Forelimb muscle (tissue), 1 donor: ENCODE data around the gene FLYWCH1. TPM values are rescaled to one million over a fixed set of nuclear protein-coding genes. Genes with fewer than 3 reads are reported as not detected.
A peak's percentile ranks its signal among the peaks of the same experiment; 100 is the strongest.
"Not testable (repeated sequence)": the region's sequence is repeated elsewhere in the genome, so short reads cannot be mapped to it uniquely, and the experiment has no call there.

ENCODE experiments used
- DNase-seq: peaks from one replicate; pipeline ENCODE4 v3.0.0-alpha.2; 2013; ENCODE audit warnings: low read depth
- polyA plus RNA-seq: library from polyadenylated mRNA; unstranded; fragments of 120-200 nt; gene quantifications from one replicate; pipeline ENCODE4 v1.2.1, GENCODE V29; 2013; ENCODE audit not compliant: insufficient read length

Gene FLYWCH1
- polyA plus RNA-seq, 1 donor: 24.9 TPM

DNA sequence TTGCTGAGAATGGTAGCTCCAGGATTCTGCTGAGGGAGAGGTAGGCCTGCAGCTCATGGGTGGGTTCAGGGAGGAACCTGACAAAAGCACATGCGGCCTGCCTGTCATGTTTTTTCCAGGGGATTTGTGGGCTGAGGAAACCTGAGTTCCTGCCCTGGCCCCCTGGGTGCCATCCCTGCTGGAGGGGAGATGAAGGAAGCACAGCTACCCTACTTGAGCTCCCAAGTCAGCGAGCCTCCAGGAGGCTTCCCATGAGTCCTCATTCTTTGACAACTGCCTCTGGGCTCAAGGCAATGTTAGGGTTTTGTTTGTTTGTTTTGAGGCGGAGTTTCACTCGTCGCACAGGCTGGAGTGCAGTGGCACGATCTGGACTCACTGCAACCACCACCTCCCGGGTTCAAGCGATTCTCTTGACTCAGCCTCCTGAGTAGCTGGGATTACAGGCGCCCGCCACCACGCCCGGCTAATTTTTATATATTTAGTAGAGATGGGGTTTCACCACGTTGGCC, 12.1 kb upstream of the FLYWCH1 start:
- DNase-seq: no peak

DNA sequence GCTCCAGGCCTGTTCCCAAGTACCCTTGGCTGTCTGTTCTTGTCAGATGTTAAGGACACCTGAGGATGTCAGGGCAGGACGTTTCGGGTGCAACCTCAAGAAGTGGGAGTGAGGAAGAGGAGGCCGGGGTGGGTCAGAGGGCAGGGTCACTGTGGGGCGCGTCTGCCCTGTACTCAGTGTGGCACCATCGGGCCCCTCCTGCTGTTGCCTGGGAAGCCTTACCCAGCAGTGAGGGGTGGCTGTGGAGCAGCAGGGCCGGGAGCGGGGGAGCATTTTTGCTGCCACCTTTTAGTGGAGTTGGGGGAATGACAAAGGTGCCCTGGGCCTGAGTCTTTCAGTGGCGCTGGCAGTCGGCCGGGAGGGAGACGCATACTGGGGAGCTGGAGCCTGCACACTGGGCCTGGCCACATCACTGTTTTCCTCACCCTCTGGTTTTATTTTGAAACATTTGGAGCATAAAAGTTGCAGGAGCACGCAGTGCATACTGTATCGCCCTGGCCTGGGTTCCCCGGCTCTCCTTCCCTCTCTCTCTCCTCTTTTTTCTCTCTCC, 11.1 kb upstream of the FLYWCH1 start:
- DNase-seq: no peak

DNA sequence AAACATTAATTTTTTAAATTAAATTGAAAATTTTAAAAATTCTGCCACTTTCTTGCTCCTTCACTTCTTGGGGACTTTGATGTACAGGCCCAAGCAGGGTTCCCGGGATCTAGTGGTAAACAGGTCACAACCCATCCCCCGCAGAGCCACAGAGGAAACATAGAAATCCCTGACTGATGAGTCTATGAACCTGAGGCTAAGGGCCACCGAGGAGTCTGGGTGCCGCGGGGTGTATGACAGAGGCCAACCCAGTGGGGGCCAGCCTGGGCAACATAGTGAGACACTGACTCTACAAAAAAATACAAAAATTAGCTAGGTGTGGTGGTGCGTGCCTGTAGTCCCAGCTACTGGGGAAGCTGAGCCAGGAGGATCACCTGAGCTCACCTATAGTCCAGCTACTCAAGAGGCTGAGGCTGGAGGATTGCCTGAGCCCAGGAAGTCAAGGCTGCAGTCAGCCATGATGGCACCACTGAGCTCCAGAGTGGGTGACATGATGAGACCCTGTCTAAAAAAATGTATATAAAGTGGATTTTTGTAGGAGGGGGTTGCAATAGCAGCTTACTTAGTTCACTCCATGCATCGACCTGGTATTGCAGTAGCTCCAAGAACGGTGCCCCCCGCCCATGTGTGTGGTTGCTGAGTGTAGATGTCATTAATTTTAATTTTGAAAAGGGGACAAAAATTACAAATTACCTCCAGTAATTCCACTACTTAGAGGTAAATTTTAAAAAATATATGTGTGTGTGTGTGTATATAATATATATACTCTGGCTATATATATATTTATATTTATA, 9.2 kb upstream of the FLYWCH1 start:
- DNase-seq: no peak

DNA sequence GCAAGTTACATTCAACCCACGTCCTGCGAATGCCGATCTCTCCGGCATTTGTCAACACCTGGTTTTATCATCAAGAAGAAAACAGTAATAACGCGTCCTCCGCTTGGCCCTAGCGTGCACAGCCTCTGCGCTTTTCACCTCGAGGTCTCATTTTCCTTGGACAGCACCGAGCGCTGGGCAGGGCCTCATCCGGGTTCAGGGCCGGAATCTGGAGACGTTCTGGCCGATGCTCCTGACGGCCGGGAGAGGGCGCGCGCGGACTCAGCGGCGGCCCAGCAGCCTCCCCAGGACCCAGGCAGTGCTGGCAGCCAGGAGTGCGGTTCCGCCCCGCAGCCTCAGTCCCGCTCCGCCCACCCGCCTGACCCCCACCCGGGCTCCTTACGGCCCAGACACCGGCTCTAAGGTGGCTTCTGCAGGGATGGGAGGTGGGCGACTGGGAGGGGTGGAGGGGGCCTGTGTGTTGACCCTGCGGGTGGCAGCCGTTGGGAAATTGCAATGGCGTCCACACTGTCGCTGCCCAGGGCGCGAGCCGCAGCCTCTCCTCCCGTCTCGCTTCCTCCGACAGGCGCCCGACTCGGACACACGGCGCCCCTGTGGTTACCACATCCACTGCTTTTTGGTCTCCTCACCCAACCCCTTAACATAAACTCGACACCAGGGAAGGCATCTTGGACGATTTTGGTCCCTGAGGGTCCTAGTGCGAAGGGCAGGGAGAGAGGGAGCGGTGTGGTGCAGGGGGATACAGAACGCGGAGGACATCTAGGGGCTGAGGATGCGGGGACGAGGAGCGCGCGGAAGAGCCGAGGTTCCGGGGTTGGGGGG, 7.4 kb upstream of the FLYWCH1 start:
- peak; percentile 49 for DNase-seq

DNA sequence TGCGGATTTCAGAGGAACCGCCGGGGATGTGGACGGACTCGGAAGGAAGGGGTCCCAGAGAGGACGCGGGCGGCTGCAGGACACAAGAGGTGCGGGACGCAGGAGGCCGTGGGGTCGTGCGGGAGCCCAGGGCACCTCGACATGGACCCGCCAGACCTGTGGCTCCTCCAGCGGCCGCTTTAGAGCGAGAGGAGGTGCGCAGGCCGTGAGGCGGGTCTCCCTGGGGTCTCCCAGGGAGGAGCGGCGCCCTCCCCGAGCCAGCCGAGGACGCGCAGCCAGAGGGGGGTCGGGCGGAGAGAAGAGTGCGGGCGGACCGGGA, 6.8 kb upstream of the FLYWCH1 start:
- no peak for DNase-seq

DNA sequence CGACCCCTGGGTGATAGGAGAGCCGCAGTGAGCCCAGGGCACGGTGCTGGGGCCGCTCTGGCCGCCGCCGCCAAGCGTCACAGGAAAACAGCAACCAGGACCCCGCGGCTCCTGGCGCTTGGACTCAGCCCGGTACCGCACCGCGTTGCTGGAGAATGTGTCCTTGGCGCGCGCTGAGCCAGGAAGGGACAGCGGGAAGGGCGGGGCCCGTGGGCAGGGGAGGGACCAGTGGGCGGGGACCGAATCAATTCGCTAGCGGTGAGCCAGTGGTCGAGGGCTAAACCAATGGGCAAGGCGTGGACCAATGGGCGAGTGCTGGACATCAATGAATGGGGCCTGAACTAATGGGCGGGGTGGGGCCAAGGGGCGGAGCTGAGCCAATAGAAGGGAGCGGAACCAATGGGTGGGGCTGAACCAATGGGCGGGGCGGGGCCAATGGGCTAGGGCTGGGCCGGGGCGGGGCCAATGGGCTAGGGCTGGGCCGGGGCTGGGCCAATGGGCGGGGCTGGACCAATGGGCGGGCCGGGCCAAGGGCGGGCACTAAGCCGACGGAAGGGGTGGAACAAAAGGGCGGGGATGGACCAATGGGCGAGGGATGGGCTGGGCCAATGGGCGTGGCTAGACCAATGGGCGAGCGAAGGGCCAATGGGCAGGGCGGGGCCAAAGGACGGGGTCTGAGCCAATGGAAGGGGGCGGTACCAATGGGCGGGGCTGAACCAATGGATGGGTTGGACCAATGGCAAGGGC, 6.3 kb upstream of the FLYWCH1 start:
- DNase-seq: peak; percentile 76

DNA sequence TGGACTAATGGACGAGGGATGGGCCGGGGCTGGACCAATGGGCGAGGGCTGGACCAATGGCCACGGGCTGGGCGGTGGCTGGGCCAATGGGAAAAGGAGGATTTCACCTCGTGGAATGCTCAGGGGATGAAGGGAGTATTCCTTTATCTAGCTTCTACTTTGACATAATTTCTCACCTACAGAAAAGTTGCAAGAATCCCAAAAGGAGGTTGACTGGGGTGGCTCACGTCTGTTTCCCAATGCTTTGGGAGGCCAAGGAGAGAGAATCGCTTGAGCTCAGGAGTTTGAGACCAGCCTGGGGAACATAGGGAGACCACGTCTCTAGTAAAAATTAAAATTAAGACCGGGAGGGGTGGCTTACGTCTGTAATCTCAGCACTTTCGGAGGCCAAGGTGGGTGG, 5.7 kb upstream of the FLYWCH1 start:
- no peak for DNase-seq

DNA sequence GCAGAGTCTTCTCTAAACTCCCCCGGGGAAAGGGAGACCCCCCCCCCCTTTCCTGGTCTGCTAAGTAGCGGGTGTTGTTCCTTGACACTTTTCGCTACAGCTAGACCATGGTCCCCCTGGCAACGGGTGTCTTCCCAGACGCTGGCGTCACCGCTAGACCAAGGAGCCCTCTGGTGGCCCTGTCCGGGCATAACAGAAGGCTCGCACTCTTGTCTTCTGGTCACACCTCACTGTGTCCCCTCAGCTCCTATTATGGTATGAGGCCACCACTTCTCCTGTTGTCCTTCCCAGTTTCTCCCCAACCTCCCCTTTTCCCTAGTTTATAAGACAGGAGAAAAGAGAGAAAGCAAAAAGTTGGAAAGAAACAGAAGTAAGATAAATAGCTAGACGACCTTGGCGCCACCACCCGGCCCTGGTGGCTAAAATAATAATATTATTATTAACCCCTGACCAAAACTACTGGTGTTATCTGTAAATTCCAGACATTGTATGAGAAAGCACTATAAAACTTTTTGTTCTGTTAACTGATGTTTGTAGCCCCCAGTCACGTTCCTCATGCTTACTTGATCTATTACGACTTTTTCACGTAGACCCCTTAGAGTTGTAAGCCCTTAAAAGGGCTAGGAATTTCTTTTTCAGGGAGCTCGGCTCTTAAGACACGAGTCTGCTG, 4.5 kb upstream of the FLYWCH1 start:
- not testable (repeated sequence) for DNase-seq

DNA sequence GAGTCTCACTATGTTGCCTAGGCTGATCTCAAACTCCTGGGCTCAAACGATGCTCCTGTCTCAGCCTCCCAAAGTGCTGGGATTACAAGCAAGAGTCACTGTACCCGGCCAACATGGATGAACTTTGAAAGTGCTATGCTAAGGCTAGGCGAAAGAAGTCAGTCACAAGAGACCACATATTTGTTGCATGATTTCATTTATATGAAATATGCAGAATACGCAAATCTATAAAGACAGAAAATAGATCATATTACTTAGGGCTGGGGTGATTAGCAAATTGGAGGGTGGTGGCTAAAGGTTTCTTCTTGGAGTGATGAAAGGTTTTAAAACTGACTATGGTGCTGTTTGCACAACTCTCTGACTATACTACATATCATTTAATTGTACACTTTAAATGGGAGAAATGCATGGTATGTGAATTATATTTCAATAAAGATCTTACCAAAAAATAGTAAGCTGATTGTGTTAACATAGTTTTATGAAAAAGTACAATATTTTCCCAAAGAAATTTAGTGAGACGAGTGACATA, 1.2 kb upstream of the FLYWCH1 start:
- DNase-seq: no peak

DNA sequence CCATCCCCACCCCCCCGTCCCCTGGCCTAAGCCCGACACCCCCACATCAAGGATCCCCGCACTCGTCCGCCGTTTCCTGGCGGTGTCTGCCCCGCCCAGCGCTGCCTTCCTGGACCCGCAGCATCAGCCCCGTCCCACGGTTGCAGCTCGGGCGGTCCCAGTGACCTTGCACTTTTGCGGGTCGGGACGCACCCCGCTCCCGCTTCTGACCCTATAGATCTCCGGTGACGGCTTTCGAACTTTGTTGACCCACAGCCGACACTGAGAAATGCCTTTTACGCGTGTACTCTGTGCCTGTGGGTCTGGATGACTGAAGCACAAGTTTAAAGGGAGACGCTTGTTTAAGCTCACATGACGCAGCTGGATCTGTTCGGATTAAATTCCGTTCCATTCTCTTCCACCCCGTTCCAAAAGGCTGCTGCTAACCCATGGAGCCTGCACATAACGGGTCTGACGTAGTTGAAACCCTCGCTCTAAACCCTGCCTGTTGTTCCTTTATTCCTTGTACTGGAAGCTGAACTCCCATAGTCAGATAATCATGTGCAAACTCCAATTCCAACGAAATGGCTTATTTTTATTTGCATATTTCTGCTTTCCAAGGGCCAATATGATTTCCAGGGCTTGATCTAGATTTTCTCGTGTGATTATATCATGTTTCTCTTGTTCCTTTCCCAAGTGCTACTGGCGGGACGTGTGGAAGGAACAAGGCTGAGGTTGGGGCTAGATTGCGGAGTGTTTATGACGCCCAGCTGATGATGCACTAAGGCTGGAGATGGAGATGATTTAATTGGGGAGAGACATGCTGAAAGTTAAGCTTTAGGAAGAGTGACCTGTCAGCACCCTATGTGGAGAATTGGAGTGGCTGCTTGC, 834 bp downstream of the FLYWCH1 start:
- DNase-seq: no peak

DNA sequence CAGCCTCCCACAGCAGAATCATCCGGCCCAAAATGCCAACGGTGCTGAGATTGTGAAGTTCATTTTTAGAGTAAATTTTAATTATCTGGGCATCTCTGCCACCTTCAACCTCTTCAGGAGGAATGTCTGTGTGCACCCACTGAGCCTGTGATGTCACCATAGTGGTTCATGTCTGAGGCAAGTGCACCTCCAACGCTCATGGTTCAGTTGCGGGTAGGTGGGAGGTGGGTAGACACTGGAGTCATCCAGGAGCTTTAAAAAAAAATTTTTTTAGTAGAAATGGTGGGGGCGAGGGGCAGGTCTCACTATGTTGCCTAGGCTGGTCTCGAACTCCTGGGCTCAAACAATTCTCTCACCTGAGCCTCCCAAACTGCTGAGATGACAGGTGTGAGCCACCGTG, 1.9 kb downstream of the FLYWCH1 start:
- no peak for DNase-seq

DNA sequence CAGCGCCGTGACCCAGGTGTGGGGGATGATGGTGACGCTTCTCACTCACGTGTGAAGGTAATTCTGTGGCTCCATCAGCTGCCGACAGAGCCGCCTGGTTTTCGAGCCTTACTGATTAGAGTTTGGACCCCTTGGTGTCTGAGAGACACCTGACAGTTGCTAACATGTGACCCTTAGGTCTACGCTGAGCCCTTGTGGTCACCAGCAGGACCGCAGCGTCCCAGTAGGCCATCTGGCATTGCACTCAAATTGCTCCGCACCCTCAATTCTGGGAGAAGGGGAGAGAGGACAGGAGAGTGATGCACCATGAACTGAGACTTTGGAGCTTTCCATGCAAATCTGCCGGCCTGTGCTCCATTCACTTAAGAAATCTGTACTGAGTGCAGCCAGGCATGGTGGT, 2.5 kb downstream of the FLYWCH1 start:
- DNase-seq: no peak

DNA sequence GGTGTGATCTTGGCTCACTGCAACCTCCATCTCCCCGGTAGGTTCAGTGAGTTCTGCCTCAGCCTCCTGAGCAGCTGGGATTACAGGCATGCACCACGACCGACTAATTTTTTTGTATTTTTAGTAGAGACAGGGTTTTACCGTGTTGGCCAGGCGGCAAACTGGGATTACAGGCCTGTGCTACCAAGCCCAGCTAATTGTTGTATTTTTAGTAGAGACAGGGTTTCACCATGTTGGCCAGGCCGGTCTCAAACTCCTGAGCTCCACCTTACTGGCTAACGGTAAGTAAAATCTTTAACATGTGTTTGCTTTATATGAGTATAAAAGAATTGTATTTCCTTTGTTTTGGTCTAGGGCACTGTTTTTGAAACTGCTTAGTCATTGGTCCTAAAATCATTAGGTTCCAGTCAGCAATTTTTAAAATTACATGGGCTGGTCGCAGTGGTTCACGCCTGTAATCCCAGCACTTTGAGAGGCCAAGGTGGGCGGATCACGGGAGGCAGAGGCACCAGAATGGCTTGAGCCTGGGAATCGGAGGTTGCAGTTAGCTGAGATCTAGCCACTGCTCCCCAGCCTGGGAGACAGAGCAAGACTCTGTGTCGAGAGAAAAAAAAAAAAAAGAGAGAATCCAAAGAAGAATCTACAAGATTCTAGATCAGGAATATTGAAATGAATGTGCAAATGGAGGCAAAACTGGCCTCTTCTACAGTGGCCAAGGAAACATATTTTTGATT, 3.6 kb downstream of the FLYWCH1 start:
- no peak for DNase-seq

DNA sequence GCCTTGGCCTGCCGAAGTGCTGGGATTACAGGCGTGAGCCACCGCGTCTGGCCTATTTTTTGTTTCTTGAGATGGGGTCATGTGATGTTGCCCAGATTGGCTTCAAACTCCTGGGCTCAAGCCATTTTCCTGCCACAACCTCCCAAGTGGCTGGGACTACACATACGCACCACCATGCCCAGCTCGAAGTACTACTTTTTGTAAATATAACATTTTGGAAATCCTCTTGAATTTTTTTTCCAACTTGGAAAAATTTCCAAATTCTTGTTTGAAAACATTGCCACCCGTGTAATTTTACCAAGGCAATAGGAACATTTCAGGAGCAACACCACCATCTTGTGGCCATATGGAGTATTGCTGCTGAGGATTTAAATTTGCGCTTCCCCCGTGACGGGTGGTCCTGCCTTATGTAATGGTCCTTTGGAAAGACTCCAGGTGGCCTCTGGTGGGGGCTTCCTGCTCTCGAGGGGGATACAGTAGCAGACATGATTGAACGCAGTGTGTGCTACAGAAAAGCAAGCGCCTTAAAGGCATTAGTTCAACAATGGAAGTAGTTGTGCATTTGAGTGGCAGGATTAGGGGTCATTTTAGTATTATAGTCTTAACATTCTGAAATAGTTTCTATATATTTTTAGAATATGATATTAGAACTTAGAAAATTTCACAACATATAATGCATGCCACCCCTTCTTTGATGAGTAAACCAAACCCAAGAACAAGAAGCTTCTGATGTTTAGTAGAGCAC, 8.0 kb downstream of the FLYWCH1 start:
- peak; percentile 58 for DNase-seq

DNA sequence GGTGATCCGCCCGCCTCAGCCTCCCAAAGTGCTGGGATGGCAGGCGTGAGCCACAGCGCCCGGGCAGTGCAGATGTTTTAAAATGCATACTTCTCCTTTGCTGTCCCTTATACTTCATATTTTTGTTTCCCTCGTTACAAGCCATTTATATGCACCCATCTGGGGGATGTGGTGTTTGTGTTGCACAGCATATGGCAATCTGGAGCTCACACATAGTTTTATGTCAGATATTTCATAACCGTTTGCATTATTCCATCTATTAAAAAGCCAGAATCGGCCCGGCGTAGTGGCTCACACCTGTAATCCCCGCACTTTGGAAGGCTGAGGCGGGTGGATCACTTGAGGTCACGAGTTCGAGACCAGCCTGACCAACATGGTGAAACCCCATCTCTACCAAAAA, 11.8 kb downstream of the FLYWCH1 start:
- no peak for DNase-seq

DNA sequence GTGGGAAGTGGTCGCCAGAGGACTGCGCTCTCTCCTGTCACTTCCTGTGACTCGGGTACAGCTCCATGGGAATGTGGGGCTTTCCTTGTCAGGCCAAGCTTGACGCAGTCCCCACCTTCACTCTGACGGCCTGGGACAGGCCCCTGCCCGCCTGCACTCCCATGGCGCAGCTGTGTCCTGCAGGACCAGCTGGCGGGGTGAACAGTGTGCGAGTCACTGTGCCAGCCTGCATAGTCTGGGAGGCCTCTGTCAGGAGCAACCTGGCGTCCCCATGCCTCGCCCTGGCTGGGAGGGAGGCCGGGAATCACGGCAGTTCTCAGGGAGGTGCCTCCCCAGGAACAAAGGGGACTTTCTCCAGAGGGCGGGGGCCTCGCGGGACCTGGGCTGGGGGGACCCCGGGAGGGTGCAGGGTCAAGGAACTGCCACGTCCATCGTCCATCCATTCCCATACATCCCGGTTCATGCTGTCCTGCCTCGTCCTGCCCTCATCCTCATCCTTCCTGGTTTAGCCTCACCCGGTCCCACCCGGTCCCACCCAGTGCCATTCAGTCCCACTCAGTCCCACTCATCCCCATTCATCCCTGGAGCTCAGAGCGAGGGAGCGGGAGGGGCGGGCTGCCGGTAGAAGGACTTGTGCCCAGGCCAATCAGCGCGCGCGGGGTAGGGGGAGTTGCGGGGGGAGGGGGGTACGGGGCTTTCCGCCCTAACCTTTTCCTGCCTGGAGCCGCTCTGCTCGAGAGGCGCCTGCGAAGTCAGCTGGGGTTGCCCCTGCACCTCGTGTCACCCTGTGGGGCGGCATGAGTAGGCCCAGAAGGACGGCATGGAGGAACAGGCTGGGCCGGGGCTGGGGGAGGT, 13.4 kb downstream of the FLYWCH1 start:
- no peak for DNase-seq

DNA sequence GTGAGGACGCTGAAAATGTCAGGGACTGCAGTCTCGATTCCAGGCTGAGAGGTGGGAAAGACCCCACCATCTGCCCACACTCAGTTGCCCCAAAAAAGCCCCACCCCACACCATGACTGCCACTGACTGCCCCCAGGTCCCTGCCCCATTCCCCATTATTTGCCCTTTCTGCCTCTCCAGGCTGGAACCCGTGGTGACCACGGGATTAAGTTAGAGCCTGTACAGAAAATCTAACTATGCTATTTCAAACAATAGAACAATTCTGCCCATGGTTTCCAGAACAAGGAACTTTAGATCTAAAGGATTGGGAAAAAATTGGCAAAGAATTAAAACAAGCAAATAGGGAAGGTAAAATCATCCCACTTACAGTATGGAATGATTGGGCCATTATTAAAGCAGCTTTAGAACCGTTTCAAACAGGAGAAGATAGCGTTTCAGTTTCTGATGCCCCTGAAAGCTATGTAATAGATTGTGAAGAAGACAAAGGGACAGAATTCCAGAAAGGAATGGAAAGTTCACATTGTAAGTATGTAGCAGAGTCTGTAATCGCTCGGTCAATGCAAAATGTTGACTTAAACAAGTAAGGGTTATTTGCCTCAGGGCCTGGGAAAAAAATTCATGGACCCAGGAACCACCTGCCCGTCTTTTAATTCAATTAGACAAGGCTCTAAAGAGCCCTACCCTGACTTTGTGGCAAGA, 14.4 kb downstream of the FLYWCH1 start:
- DNase-seq: no peak
